Glutamatergic neuron (in vitro differentiated cells): ENCODE results near the gene CYLD. TPM values are rescaled to one million over a fixed set of nuclear protein-coding genes. Genes with fewer than 3 reads are reported as not detected.

ENCODE experiments used
- DNase-seq: peaks from one replicate; pipeline ENCODE4 v3.0.0; 2022
- H3K27ac Mint-ChIP-seq: one replicate; pipeline ENCODE4 v1.8.0; 2020; ENCODE audit warnings: mild to moderate bottlenecking, mixed read lengths, inconsistent platforms; ENCODE audit not compliant: unreplicated experiment
- H3K27me3 Mint-ChIP-seq: one replicate; pipeline ENCODE4 v1.8.0; 2020; ENCODE audit warnings: mild to moderate bottlenecking, moderate library complexity, mixed read lengths, inconsistent platforms; ENCODE audit not compliant: unreplicated experiment
- H3K36me3 Mint-ChIP-seq: one replicate; pipeline ENCODE4 v1.8.0; 2020; ENCODE audit warnings: mild to moderate bottlenecking, mixed read lengths, inconsistent platforms; ENCODE audit not compliant: unreplicated experiment
- H3K4me1 Mint-ChIP-seq: one replicate; pipeline ENCODE4 v1.8.0; 2020; ENCODE audit warnings: mild to moderate bottlenecking, low read depth, mixed read lengths, inconsistent platforms; ENCODE audit not compliant: unreplicated experiment
- H3K4me3 Mint-ChIP-seq: one replicate; pipeline ENCODE4 v1.8.0; 2020; ENCODE audit warnings: mild to moderate bottlenecking, mixed read lengths, inconsistent platforms; ENCODE audit not compliant: unreplicated experiment
- H3K9me3 Mint-ChIP-seq: one replicate; pipeline ENCODE4 v1.8.0; 2020; ENCODE audit warnings: mild to moderate bottlenecking, moderate library complexity, mixed read lengths, inconsistent platforms; ENCODE audit not compliant: unreplicated experiment
- CTCF ChIP-seq: fragments of 200-600 bp; sonication (generic); IDR thresholded peaks from one replicate; pipeline ENCODE4 v1.5.0; 2021; ENCODE audit not compliant: partially characterized antibody, unreplicated experiment
- total RNA-seq: library from RNA; stranded (reverse); fragmentation: NEBNext Ultra II Directional; extraction: Animal tissue kit (Norgen Biotek cat#: 25700); gene quantifications from one replicate; pipeline ENCODE4 v1.2.1, GENCODE V29; 2021; ENCODE audit not compliant: unreplicated experiment

Gene CYLD
- total RNA-seq, 1 donor from 2014 or later, result 39.5 TPM

GRCh38 chr16:50809561-50809960 is 67.7 kb downstream of the CYLD start:
- Mint-ChIP-seq H3K27ac (no peak overlapping the region), H3K9me3 (peaks cover 3% of the 10 kb centered on the region), H3K4me1 (peaks cover 6% of the 10 kb centered on the region), H3K36me3 (no peaks in the 10 kb centered on the region), H3K4me3 (no peak overlapping the region), H3K27me3 (peaks cover 3% of the 10 kb centered on the region)
- no peak for TF ChIP-seq CTCF
- DNase-seq, result no peak

- Mint-ChIP-seq H3K9me3 (peaks cover 1% of the 10 kb centered on the region), H3K27me3 (peaks cover 3% of the 10 kb centered on the region), H3K4me1 (peaks cover 6% of the 10 kb centered on the region), H3K27ac (no peak overlapping the region), H3K36me3 (no peaks in the 10 kb centered on the region), H3K4me3 (no peak overlapping the region)
- no peak for TF ChIP-seq CTCF
- no peak for DNase-seq
Observed at GRCh38 chr16:50810241-50810965, 68.5 kb downstream of the CYLD start.

GRCh38 chr16:50812046-50812445 is 70.2 kb downstream of the CYLD start:
- TF ChIP-seq CTCF, result no peak
- Mint-ChIP-seq H3K4me1 (peaks cover 6% of the 10 kb centered on the region), H3K4me3 (no peak overlapping the region), H3K9me3 (peaks cover 1% of the 10 kb centered on the region), H3K36me3 (no peaks in the 10 kb centered on the region), H3K27ac (no peak overlapping the region), H3K27me3 (peaks cover 3% of the 10 kb centered on the region)
- DNase-seq, result no peak

- H3K4me3 Mint-ChIP-seq, result no peak overlapping the region
- H3K36me3 Mint-ChIP-seq, result no peaks in the 10 kb centered on the region
- peaks cover 6% of the 10 kb centered on the region for H3K4me1 Mint-ChIP-seq
- DNase-seq, result no peak
- TF ChIP-seq CTCF, result no peak
- peaks cover 3% of the 10 kb centered on the region for H3K27me3 Mint-ChIP-seq
- no peak overlapping the region for H3K27ac Mint-ChIP-seq
- peaks cover 1% of the 10 kb centered on the region for H3K9me3 Mint-ChIP-seq
Observed at GRCh38 chr16:50812876-50813466, 71.1 kb downstream of the CYLD start.

- Mint-ChIP-seq H3K27ac (no peak overlapping the region), H3K4me1 (peaks cover 6% of the 10 kb centered on the region), H3K27me3 (peaks cover 3% of the 10 kb centered on the region), H3K36me3 (no peaks in the 10 kb centered on the region), H3K4me3 (no peak overlapping the region), H3K9me3 (no peaks in the 10 kb centered on the region)
- no peak for TF ChIP-seq CTCF
- DNase-seq, result no peak
Observed at GRCh38 chr16:50814052-50814451, 72.2 kb downstream of the CYLD start.
